ENCODE measurements around the gene CNTNAP2. TPM values are rescaled to one million over a fixed set of nuclear protein-coding genes. Genes with fewer than 3 reads are reported as not detected.

The CNTNAP2 gene
- total and polyA plus RNA-seq, 9 of the 15 experiments (the other 6 are each of a cell fraction or from before 2014, with no cell fraction given), result 0.04 to 0.62 (median 0.09) TPM; not detected in 4

- TF ChIP-seq PHF20 (IDR thresholded peaks at IDR 0.05; ENCODE audit: partially characterized antibody) (no peak), ARNT (IDR thresholded peaks at IDR 0.05) (no peak), ATF1 (CRISPR knock-in tag; IDR thresholded peaks at IDR 0.05) (no peak), ATF1 (tag; IDR thresholded peaks at IDR 0.05) (no peak), ZNF707 (CRISPR knock-in tag; conservative IDR thresholded peaks at IDR 0.05) (no peak)
Measured at GRCh38 chr7:147700702-147701101, 1584.1 kb downstream of the CNTNAP2 start (continued).

GRCh38 chr7:147707926-147708325, 1591.3 kb downstream of the CNTNAP2 start:
- POLR2A ChIA-PET, result no interaction called here
- TF ChIP-seq GTF3C2 (IDR thresholded peaks at IDR 0.05; ENCODE audit: borderline replicate concordance, extremely low read depth, insufficient read length) (no peak), JUND (IDR thresholded peaks at IDR 0.05; ENCODE audit: borderline replicate concordance, low read depth, low read length) (no peak), JUND (tag; IDR thresholded peaks at IDR 0.05; ENCODE audit: borderline replicate concordance, low read depth, low read length) (no peak), KDM4B (IDR thresholded peaks at IDR 0.05; ENCODE audit: borderline replicate concordance in 2 of 2, low read depth in 1 of 2) (no peak), U2AF1 (optimal IDR thresholded peaks at IDR 0.05; ENCODE audit: low read depth, low read length) (no peak), SMAD3 (CRISPR knock-in tag; conservative IDR thresholded peaks at IDR 0.05) (no peak), ZNF316 (IDR thresholded peaks at IDR 0.05) (no peak), CUX1 (CRISPR knock-in tag; IDR thresholded peaks at IDR 0.05) (no peak), ZNF778 (CRISPR knock-in tag; IDR thresholded peaks at IDR 0.05) (no peak), LEF1 (IDR thresholded peaks at IDR 0.05) (no peak), MCM5 (IDR thresholded peaks at IDR 0.05; ENCODE audit: low read depth) (no peak)

More at GRCh38 chr7:147707926-147708325, 1591.3 kb downstream of the CNTNAP2 start:
- no peak overlapping the region for H3K4me3 ChIP-seq
- H3K27me3 ChIP-seq (ENCODE audit: control insufficient read depth in 2 of 2, insufficient read depth in 2 of 2, low read length in 2 of 2), result no peaks in the 10 kb centered on the region
- no peak for ATAC-seq
- intact Hi-C loops (cut with micrococcal nuclease) (no loop called here), in situ Hi-C loops (cut with MboI) (no loop called here)
- no peaks in the 10 kb centered on the region for H3K4me1 ChIP-seq (replicated peaks in 1 of 2; ENCODE audit: control insufficient read depth in 2 of 2, insufficient read depth in 2 of 2, low read length in 2 of 2)
- no peaks in the 10 kb centered on the region for H4K20me1 ChIP-seq (replicated peaks; ENCODE audit: control insufficient read depth, insufficient read depth, low read length)
- BruUV-seq (replicated peaks), result no TSS peak
- H3K79me2 ChIP-seq (ENCODE audit: control insufficient read depth, insufficient read depth, low read length), result no peaks in the 10 kb centered on the region
- no peak for DNase-seq (ENCODE audit: extremely low read depth in 1 of 4, low spot score in 3 of 4)
- no peaks in the 10 kb centered on the region for H3K9me1 ChIP-seq (ENCODE audit: control insufficient read depth, insufficient read depth, low read length)
- FAIRE-seq, result no peak
- CTCF ChIA-PET (ENCODE audit: low intra/inter-chr PET ratio), result no interaction called here
- H3K27ac ChIP-seq (ENCODE audit: extremely low read depth, low read depth, low read length), result no peak overlapping the region
- H3K36me3 ChIP-seq (ENCODE audit: control insufficient read depth, insufficient read depth, low read length), result no peaks in the 10 kb centered on the region
- no peak overlapping the region for H3K9ac ChIP-seq (ENCODE audit: insufficient read depth in 1 of 2, low read depth in 2 of 2, low read length in 2 of 2)
- no peak overlapping the region for H2AFZ ChIP-seq (ENCODE audit: low read depth, low read length)
- no peak overlapping the region for H3K4me2 ChIP-seq (ENCODE audit: insufficient read depth, low read length)
- H3K9me3 ChIP-seq (replicated peaks; ENCODE audit: control insufficient read depth, insufficient read depth, low read depth, low read length), result no peaks in the 10 kb centered on the region; the same call in 1 of the 2 replicates
